ENCODE measurements around the gene PTCD3.

PTCD3 gene

GRCh38 chr2:86082756-86083155 lies 23.3 kb upstream of the PTCD3 start:
- no peak for DNase-seq (ENCODE audit: low read depth in 2 of 2)

GRCh38 chr2:86087936-86088850 lies 17.8 kb upstream of the PTCD3 start:
- no peak for DNase-seq (ENCODE audit: low read depth in 2 of 2)

- no peak for DNase-seq (ENCODE audit: low read depth in 2 of 2)
Measured at GRCh38 chr2:86094229-86094628, 11.8 kb upstream of the PTCD3 start.

- no peak for DNase-seq (ENCODE audit: low read depth in 2 of 2)
Measured at GRCh38 chr2:86097114-86097896, 8.7 kb upstream of the PTCD3 start.

GRCh38 chr2:86097913-86098312 lies 8.1 kb upstream of the PTCD3 start:
- DNase-seq (ENCODE audit: low read depth in 2 of 2): no peak

- DNase-seq (ENCODE audit: low read depth in 2 of 2): no peak
Measured at GRCh38 chr2:86102157-86102556, 3.9 kb upstream of the PTCD3 start.

- peak; percentile 76 to 78 for DNase-seq (ENCODE audit: low read depth in 2 of 2)
Measured at GRCh38 chr2:86105252-86105968, 625 bp upstream of the PTCD3 start, which contains the start of gene POLR1A. Gene POLR1A, minus strand, starts transcription at chr2:86105886. Its CDS starts 110 bp downstream, at chr2:86105776.

GRCh38 chr2:86107031-86107430 lies 996 bp downstream of the PTCD3 start:
- DNase-seq (ENCODE audit: low read depth in 2 of 2): no peak

GRCh38 chr2:86118130-86118529 lies 12.1 kb downstream of the PTCD3 start:
- DNase-seq (ENCODE audit: low read depth in 2 of 2): no peak

- DNase-seq (ENCODE audit: low read depth in 2 of 2): no peak
Measured at GRCh38 chr2:86123328-86123925, 17.4 kb downstream of the PTCD3 start.

- no peak for DNase-seq (ENCODE audit: low read depth in 2 of 2)
Measured at GRCh38 chr2:86124683-86125082, 18.6 kb downstream of the PTCD3 start.

- no peak for DNase-seq (ENCODE audit: low read depth in 2 of 2)
Measured at GRCh38 chr2:86134709-86135108, 28.7 kb downstream of the PTCD3 start.

- DNase-seq (ENCODE audit: low read depth in 2 of 2): no peak
Measured at GRCh38 chr2:86135653-86136052, 29.6 kb downstream of the PTCD3 start.

GRCh38 chr2:86136141-86136540 lies 30.1 kb downstream of the PTCD3 start:
- no peak for DNase-seq (ENCODE audit: low read depth in 2 of 2)

- DNase-seq (ENCODE audit: low read depth in 2 of 2): no peak
Measured at GRCh38 chr2:86138736-86139625, 32.9 kb downstream of the PTCD3 start.

- DNase-seq (ENCODE audit: low read depth in 2 of 2): no peak
Measured at GRCh38 chr2:86139981-86140380, 33.9 kb downstream of the PTCD3 start.

GRCh38 chr2:86140969-86141392 lies 34.9 kb downstream of the PTCD3 start:
- no peak for DNase-seq (ENCODE audit: low read depth in 2 of 2)

- no peak for DNase-seq (ENCODE audit: low read depth in 2 of 2)
Measured at GRCh38 chr2:86142436-86143257, 36.6 kb downstream of the PTCD3 start.

GRCh38 chr2:86143307-86143706 lies 37.3 kb downstream of the PTCD3 start:
- no peak for DNase-seq (ENCODE audit: low read depth in 2 of 2)
